ENCODE measurements around the gene ERMAP. TPM values are rescaled to one million over a fixed set of nuclear protein-coding genes. Genes with fewer than 3 reads are reported as not detected.

The ERMAP gene
- total and polyA plus RNA-seq, 9 of the 15 experiments (the other 6 are each of a cell fraction or from before 2014, with no cell fraction given), result 8.0 to 31.4 (median 22.5) TPM

GRCh38 chr1:42777852-42778251, 39.1 kb upstream of the ERMAP start (continued):
- TF ChIP-seq, protein P1, sequence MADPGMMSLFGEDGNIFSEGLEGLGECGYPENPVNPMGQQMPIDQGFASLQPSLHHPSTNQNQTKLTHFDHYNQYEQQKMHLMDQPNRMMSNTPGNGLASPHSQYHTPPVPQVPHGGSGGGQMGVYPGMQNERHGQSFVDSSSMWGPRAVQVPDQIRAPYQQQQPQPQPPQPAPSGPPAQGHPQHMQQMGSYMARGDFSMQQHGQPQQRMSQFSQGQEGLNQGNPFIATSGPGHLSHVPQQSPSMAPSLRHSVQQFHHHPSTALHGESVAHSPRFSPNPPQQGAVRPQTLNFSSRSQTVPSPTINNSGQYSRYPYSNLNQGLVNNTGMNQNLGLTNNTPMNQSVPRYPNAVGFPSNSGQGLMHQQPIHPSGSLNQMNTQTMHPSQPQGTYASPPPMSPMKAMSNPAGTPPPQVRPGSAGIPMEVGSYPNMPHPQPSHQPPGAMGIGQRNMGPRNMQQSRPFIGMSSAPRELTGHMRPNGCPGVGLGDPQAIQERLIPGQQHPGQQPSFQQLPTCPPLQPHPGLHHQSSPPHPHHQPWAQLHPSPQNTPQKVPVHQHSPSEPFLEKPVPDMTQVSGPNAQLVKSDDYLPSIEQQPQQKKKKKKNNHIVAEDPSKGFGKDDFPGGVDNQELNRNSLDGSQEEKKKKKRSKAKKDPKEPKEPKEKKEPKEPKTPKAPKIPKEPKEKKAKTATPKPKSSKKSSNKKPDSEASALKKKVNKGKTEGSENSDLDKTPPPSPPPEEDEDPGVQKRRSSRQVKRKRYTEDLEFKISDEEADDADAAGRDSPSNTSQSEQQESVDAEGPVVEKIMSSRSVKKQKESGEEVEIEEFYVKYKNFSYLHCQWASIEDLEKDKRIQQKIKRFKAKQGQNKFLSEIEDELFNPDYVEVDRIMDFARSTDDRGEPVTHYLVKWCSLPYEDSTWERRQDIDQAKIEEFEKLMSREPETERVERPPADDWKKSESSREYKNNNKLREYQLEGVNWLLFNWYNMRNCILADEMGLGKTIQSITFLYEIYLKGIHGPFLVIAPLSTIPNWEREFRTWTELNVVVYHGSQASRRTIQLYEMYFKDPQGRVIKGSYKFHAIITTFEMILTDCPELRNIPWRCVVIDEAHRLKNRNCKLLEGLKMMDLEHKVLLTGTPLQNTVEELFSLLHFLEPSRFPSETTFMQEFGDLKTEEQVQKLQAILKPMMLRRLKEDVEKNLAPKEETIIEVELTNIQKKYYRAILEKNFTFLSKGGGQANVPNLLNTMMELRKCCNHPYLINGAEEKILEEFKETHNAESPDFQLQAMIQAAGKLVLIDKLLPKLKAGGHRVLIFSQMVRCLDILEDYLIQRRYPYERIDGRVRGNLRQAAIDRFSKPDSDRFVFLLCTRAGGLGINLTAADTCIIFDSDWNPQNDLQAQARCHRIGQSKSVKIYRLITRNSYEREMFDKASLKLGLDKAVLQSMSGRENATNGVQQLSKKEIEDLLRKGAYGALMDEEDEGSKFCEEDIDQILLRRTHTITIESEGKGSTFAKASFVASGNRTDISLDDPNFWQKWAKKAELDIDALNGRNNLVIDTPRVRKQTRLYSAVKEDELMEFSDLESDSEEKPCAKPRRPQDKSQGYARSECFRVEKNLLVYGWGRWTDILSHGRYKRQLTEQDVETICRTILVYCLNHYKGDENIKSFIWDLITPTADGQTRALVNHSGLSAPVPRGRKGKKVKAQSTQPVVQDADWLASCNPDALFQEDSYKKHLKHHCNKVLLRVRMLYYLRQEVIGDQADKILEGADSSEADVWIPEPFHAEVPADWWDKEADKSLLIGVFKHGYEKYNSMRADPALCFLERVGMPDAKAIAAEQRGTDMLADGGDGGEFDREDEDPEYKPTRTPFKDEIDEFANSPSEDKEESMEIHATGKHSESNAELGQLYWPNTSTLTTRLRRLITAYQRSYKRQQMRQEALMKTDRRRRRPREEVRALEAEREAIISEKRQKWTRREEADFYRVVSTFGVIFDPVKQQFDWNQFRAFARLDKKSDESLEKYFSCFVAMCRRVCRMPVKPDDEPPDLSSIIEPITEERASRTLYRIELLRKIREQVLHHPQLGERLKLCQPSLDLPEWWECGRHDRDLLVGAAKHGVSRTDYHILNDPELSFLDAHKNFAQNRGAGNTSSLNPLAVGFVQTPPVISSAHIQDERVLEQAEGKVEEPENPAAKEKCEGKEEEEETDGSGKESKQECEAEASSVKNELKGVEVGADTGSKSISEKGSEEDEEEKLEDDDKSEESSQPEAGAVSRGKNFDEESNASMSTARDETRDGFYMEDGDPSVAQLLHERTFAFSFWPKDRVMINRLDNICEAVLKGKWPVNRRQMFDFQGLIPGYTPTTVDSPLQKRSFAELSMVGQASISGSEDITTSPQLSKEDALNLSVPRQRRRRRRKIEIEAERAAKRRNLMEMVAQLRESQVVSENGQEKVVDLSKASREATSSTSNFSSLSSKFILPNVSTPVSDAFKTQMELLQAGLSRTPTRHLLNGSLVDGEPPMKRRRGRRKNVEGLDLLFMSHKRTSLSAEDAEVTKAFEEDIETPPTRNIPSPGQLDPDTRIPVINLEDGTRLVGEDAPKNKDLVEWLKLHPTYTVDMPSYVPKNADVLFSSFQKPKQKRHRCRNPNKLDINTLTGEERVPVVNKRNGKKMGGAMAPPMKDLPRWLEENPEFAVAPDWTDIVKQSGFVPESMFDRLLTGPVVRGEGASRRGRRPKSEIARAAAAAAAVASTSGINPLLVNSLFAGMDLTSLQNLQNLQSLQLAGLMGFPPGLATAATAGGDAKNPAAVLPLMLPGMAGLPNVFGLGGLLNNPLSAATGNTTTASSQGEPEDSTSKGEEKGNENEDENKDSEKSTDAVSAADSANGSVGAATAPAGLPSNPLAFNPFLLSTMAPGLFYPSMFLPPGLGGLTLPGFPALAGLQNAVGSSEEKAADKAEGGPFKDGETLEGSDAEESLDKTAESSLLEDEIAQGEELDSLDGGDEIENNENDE (IDR thresholded peaks at IDR 0.05; ENCODE audit: low read depth, low read length), result no peak
- TF ChIP-seq MXI1 (IDR thresholded peaks at IDR 0.05; ENCODE audit: low read depth, low read length) (no peak), ZSCAN32 (CRISPR knock-in tag; IDR thresholded peaks at IDR 0.05) (no peak), LARP7 (IDR thresholded peaks at IDR 0.05) (no peak), CC2D1A (IDR thresholded peaks at IDR 0.05) (peak; percentile 81), PTTG1 (tag; IDR thresholded peaks at IDR 0.05; ENCODE audit: low read depth) (no peak), ATF7 (IDR thresholded peaks at IDR 0.05) (no peak), CREM (IDR thresholded peaks at IDR 0.05; ENCODE audit: low read depth) (no peak), USF2 (CRISPR knock-in tag; IDR thresholded peaks at IDR 0.05) (no peak), RNF219 (CRISPR knock-in tag; IDR thresholded peaks at IDR 0.05) (no peak), KHSRP (IDR thresholded peaks at IDR 0.05) (no peak), POLR2G (IDR thresholded peaks at IDR 0.05; ENCODE audit: low read depth, low read length) (no peak)
- TF ChIP-seq, protein P2, sequence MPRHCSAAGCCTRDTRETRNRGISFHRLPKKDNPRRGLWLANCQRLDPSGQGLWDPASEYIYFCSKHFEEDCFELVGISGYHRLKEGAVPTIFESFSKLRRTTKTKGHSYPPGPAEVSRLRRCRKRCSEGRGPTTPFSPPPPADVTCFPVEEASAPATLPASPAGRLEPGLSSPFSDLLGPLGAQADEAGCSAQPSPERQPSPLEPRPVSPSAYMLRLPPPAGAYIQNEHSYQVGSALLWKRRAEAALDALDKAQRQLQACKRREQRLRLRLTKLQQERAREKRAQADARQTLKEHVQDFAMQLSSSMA (CRISPR knock-in tag; IDR thresholded peaks at IDR 0.05), result no peak
- TF ChIP-seq, protein P3, sequence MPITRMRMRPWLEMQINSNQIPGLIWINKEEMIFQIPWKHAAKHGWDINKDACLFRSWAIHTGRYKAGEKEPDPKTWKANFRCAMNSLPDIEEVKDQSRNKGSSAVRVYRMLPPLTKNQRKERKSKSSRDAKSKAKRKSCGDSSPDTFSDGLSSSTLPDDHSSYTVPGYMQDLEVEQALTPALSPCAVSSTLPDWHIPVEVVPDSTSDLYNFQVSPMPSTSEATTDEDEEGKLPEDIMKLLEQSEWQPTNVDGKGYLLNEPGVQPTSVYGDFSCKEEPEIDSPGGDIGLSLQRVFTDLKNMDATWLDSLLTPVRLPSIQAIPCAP (CRISPR knock-in tag; IDR thresholded peaks at IDR 0.05; ENCODE audit: borderline replicate concordance), result no peak

Data from K562 (cell line).